HL-60 (cell line): ENCODE measurements around the gene HRC.

Experiments
- DNase-seq, 2 experiments: peaks; one replicate each; pipeline ENCODE4 v3.0.0-alpha.2; 2010 to 2020; ENCODE audit warnings: low read depth in 1 of 2, low spot score in 1 of 2
- H3K27ac ChIP-seq: fragments of 250-450 bp; sonication (Bioruptor Pico); replicated peaks from 2 replicates; pipeline ENCODE4 v1.5.1; 2020; ENCODE audit warnings: mild to moderate bottlenecking, moderate library complexity
- H3K27me3 ChIP-seq: fragments of 250-450 bp; sonication (Bioruptor Pico); 2 replicates; pipeline ENCODE4 v1.5.1; 2021; ENCODE audit warnings: mild to moderate bottlenecking, moderate library complexity; ENCODE audit not compliant: insufficient read depth, poor library complexity, severe bottlenecking
- H3K4me3 ChIP-seq: replicated peaks from 2 replicates; pipeline ENCODE4 v1.5.1; 2011; ENCODE audit warnings: mild to moderate bottlenecking, control low read depth, low read length; ENCODE audit not compliant: insufficient read depth
- GABPA ChIP-seq: IDR thresholded peaks from 2 replicates; pipeline ENCODE4 v1.6.1; 2012; ENCODE audit warnings: low read depth
- POLR2AphosphoS5 ChIP-seq: IDR thresholded peaks from 2 replicates; pipeline ENCODE4 v1.6.1; 2012; ENCODE audit warnings: low read depth
- REST ChIP-seq: IDR thresholded peaks from 2 replicates; pipeline ENCODE4 v1.6.1; 2012; ENCODE audit warnings: low read depth; ENCODE audit not compliant: insufficient replicate concordance
- SPI1 ChIP-seq: IDR thresholded peaks from 2 replicates; pipeline ENCODE4 v1.6.1; 2012; ENCODE audit warnings: low read depth, mild to moderate bottlenecking, borderline replicate concordance
- TF ChIP-seq, protein P1 (sequence below): IDR thresholded peaks from one replicate; pipeline ENCODE4 v1.5.1; 2011; ENCODE audit warnings: low read length, control low read depth, inconsistent platforms; ENCODE audit not compliant: insufficient read depth

HRC gene

GRCh38 chr19:49133621-49134454 lies 21.4 kb downstream of the HRC start:
- H3K4me3 ChIP-seq = no peak overlapping the region
- no peak overlapping the region for H3K27ac ChIP-seq
- TF ChIP-seq, protein P1, sequence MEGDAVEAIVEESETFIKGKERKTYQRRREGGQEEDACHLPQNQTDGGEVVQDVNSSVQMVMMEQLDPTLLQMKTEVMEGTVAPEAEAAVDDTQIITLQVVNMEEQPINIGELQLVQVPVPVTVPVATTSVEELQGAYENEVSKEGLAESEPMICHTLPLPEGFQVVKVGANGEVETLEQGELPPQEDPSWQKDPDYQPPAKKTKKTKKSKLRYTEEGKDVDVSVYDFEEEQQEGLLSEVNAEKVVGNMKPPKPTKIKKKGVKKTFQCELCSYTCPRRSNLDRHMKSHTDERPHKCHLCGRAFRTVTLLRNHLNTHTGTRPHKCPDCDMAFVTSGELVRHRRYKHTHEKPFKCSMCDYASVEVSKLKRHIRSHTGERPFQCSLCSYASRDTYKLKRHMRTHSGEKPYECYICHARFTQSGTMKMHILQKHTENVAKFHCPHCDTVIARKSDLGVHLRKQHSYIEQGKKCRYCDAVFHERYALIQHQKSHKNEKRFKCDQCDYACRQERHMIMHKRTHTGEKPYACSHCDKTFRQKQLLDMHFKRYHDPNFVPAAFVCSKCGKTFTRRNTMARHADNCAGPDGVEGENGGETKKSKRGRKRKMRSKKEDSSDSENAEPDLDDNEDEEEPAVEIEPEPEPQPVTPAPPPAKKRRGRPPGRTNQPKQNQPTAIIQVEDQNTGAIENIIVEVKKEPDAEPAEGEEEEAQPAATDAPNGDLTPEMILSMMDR = no peak
- TF ChIP-seq GABPA = no peak
- TF ChIP-seq REST = no peak
- TF ChIP-seq SPI1 = no peak
- no peak for TF ChIP-seq POLR2AphosphoS5
- H3K27me3 ChIP-seq = no peaks in the 10 kb centered on the region
- DNase-seq = no peak

DNA sequence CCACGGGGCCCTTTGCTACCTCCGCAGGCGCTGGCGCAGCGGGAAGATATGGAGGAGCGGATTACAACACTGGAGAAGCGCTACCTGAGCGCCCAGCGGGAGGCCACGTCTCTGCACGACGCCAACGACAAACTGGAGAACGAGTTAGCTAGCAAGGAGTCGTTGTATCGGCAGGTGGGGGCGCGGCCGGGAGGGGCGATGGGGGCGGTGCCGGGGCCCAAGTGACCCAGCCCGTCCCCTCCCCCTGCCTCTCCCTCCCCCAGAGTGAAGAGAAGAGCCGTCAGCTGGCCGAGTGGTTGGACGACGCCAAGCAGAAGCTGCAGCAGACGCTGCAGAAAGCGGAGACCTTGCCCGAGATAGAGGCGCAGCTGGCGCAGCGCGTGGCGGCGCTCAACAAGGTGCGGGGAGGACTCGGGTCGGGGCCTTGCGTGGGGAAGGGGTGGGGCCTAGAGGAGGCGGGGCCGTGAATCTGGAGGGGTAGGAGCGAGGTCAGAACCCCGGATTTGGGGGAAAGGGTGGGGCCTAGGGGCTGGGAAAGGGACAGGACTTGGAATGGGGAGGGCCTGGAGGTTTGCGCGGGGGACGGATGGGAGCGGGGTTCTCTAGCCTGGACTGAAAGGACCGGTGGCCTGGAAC lies 22.1 kb downstream of the HRC start:
- no peak overlapping the region for H3K4me3 ChIP-seq
- H3K27me3 ChIP-seq = no peaks in the 10 kb centered on the region
- no peak overlapping the region for H3K27ac ChIP-seq
- no peak for DNase-seq
- TF ChIP-seq SPI1 = no peak
- TF ChIP-seq, protein P1 = no peak
- no peak for TF ChIP-seq REST
- TF ChIP-seq GABPA = no peak
- no peak for TF ChIP-seq POLR2AphosphoS5

DNA sequence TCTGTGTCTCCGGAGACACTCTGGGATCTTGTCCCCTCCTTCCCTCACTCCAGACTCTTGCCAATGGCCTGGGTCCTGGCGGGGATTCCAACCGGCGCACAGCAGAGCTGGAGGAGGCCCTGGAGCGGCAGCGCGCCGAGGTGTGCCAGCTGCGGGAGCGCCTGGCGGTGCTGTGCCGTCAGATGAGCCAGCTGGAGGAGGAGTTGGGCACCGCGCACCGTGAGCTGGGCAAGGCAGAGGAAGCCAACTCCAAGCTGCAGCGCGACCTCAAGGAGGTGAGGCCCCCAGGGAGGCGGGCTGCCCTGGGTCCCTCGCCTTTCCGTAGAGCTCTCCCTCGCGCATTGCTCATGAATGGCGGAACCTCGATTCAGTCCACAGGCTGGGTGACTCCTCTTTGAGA lies 24.9 kb downstream of the HRC start:
- DNase-seq = no peak
- Histone ChIP-seq H3K4me3 (no peak overlapping the region), H3K27ac (no peak overlapping the region), H3K27me3 (no peaks in the 10 kb centered on the region)
- TF ChIP-seq POLR2AphosphoS5 (no peak), REST (no peak), GABPA (no peak)
